HG02798 (cell line): ENCODE data around the gene S100A11.

Experiments used
- ATAC-seq: cut with Tn5 transposase; IDR thresholded peaks from one replicate; pipeline ENCODE4 v1.9.1; 2021; ENCODE audit warnings: mild to moderate bottlenecking; ENCODE audit not compliant: unreplicated experiment, poor library complexity

S100A11 gene

DNA sequence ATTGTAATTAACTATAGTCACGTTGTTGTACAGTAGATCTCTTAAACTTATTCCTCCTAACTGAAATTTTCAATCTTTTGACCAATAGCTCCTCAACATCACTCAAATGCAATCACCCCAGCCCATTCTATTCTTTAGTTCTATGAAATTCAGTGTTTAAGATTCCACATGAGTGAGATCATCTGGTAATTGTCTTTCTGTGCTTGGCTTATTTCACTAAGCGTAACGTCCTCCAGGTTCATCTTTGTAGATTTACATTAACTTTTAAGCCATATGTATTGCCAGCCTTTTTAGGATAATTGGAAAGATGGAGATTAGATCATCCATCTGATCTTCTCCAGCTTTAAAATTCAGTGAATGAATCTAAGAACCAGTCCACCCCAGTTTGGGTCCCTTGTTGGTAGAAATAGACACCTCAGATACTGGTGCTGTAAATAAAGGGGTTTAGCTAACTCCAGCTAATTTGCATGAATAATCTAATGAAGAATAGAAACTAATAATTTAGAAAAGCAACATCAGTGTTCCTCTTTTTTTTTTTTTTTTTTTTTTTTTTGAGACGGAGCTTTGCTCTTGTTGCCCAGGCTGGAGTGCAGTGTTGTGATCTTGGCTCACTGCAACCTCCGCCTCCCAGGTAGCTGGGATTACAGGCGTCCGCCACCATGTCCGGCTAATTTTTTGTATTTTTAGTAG, 50.2 kb downstream of the S100A11 start:
- no peak for ATAC-seq

GRCh38 chr1:151985768-151986167, 51.0 kb downstream of the S100A11 start:
- ATAC-seq, result no peak

DNA sequence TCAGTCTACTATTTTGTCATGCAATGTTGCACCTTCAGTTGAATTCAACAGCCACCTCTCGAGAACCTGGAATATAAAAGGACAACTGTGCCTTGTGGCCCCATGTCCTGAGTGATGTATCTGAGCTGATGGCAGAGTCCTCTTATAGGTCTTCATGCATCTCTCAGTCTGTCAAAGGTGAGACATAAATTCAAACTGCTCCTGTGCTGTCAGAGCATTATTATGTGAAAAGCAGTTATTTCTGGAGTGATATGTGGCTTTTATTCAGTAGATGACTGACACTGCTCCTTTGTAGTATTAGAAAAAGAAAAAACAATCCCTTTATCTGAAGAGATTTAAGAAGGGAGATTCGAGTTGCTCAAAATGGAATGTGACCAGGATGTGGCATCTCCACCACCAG, 51.5 kb downstream of the S100A11 start:
- no peak for ATAC-seq

GRCh38 chr1:151984313-151984956, 52.4 kb downstream of the S100A11 start:
- peak; percentile 70 for ATAC-seq
